Hepatocyte (in vitro differentiated cells): Measurements from ENCODE around the gene PPM1A.

Source experiments
- CTCF ChIP-seq: fragments of 200-600 bp; sonication (generic); IDR thresholded peaks from 2 replicates; pipeline ENCODE4 v1.5.1; 2016; ENCODE audit warnings: antibody characterized with exemption, mild to moderate bottlenecking; ENCODE audit not compliant: poor library complexity
- EZH2 ChIP-seq: fragments of 200-600 bp; sonication (generic); IDR thresholded peaks from 2 replicates; pipeline ENCODE4 v1.6.1; 2016; ENCODE audit warnings: antibody characterized with exemption, mild to moderate bottlenecking, borderline replicate concordance

- no peak for TF ChIP-seq CTCF
- no peak for TF ChIP-seq EZH2
Measured at GRCh38 chr14:60344751-60345150, 95.7 kb downstream of the PPM1A start.
